Measurements from ENCODE around the gene IDH1.

GRCh38 chr2:208300847-208301618 lies 46.2 kb upstream of the IDH1 start:
- TF ChIP-seq, protein P1, sequence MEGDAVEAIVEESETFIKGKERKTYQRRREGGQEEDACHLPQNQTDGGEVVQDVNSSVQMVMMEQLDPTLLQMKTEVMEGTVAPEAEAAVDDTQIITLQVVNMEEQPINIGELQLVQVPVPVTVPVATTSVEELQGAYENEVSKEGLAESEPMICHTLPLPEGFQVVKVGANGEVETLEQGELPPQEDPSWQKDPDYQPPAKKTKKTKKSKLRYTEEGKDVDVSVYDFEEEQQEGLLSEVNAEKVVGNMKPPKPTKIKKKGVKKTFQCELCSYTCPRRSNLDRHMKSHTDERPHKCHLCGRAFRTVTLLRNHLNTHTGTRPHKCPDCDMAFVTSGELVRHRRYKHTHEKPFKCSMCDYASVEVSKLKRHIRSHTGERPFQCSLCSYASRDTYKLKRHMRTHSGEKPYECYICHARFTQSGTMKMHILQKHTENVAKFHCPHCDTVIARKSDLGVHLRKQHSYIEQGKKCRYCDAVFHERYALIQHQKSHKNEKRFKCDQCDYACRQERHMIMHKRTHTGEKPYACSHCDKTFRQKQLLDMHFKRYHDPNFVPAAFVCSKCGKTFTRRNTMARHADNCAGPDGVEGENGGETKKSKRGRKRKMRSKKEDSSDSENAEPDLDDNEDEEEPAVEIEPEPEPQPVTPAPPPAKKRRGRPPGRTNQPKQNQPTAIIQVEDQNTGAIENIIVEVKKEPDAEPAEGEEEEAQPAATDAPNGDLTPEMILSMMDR (conservative IDR thresholded peaks at IDR 0.05; ENCODE audit: low read depth, low read length) = no peak
- TF ChIP-seq RFX5 (IDR thresholded peaks at IDR 0.05; ENCODE audit: low read depth, low read length) (no peak), MAFK (IDR thresholded peaks at IDR 0.05; ENCODE audit: low read depth, low read length) (no peak), MXI1 (IDR thresholded peaks at IDR 0.05; ENCODE audit: borderline replicate concordance, low read depth, low read length) (no peak), USF2 (IDR thresholded peaks at IDR 0.05; ENCODE audit: low read depth, low read length) (no peak)

All from IMR-90 (cell line).